ENCODE results near the gene AHSA1. TPM values are rescaled to one million over a fixed set of nuclear protein-coding genes. Genes with fewer than 3 reads are reported as not detected.

AHSA1 gene
- total and polyA plus RNA-seq, 2 donors (not counting 1 experiment from before 2014, with no cell fraction given) = 60.3 to 189 TPM

GRCh38 chr14:77458249-77458950, 507 bp downstream of the AHSA1 start:
- peaks cover 31% of the 10 kb centered on the region for H3K79me2 ChIP-seq (ENCODE audit: control insufficient read depth, insufficient read depth, low read length)
- H3K9ac ChIP-seq (ENCODE audit: insufficient read depth, low read length) = peak overlapping the region; percentile 85
- H3K9me3 ChIP-seq (ENCODE audit: control insufficient read depth, insufficient read depth, low read depth, low read length) = no peaks in the 10 kb centered on the region
- peak overlapping the region; percentile 72 to 99 (median 87) for H3K4me3 ChIP-seq (replicated peaks in 1 of 4; ENCODE audit: control extremely low read depth in 1 of 4, insufficient read depth in 1 of 4, low read depth in 3 of 4, low read length in 4 of 4)
- H4K20me1 ChIP-seq (ENCODE audit: control insufficient read depth, extremely low read depth, insufficient read depth, low read length) = peaks cover 2% of the 10 kb centered on the region
- H3K4me1 ChIP-seq (ENCODE audit: control insufficient read depth, extremely low read depth, insufficient read depth, low read length) = peaks cover 2% of the 10 kb centered on the region
- H3K36me3 ChIP-seq (ENCODE audit: control insufficient read depth, insufficient read depth, low read length) = peaks cover 14% of the 10 kb centered on the region
- H2AFZ ChIP-seq (ENCODE audit: low read length) = peak overlapping the region; percentile 98
- DNase-seq (ENCODE audit: low read depth in 2 of 2) = peak; percentile 16 to 36
- TF ChIP-seq EZH2 (IDR thresholded peaks at IDR 0.05; ENCODE audit: low read length, missing control alignments) = no peak
- TF ChIP-seq, protein P1, sequence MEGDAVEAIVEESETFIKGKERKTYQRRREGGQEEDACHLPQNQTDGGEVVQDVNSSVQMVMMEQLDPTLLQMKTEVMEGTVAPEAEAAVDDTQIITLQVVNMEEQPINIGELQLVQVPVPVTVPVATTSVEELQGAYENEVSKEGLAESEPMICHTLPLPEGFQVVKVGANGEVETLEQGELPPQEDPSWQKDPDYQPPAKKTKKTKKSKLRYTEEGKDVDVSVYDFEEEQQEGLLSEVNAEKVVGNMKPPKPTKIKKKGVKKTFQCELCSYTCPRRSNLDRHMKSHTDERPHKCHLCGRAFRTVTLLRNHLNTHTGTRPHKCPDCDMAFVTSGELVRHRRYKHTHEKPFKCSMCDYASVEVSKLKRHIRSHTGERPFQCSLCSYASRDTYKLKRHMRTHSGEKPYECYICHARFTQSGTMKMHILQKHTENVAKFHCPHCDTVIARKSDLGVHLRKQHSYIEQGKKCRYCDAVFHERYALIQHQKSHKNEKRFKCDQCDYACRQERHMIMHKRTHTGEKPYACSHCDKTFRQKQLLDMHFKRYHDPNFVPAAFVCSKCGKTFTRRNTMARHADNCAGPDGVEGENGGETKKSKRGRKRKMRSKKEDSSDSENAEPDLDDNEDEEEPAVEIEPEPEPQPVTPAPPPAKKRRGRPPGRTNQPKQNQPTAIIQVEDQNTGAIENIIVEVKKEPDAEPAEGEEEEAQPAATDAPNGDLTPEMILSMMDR (conservative IDR thresholded peaks at IDR 0.05 in 1 of 2, IDR thresholded peaks at IDR 0.05 in 1 of 2; ENCODE audit: low read depth in 1 of 2, low read length in 2 of 2) = no peak
- H3K27me3 ChIP-seq (ENCODE audit: control insufficient read depth, insufficient read depth, low read length) = no peaks in the 10 kb centered on the region
- peak overlapping the region; percentile 98 for H3K4me2 ChIP-seq (ENCODE audit: extremely low read depth, insufficient read depth, low read length)
- H3K27ac ChIP-seq (ENCODE audit: insufficient read depth, low read length) = peak overlapping the region; percentile 94

DNA sequence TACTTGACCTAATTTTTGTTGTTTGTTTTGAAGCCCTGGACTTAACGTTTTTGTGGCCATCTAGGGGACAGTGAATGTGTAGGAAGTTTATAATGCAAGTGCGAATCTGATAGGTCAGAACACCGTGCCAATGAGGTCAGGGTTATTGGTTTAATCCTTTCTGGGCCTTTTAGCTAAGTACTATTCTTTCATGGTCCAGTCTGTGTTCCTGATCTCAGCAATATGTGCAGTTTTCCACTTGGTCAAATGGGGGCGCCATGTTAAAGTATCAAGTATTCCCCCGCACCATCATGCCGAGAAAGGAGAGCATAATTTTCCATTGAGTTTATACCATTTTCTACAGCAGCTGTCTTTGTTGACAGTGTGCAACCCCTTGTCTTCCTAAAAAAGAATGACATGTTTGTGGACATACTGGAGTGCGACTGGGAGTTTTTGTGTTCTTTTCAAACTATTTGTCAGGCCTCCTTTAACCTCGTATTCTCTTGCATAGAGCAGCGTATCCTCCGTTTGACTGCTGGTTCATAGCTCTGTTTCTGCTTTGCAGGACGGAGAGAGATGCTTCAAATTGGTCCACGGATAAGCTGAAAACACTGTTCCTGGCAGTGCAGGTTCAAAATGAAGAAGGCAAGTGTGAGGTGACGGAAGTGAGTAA, 1.3 kb downstream of the AHSA1 start:
- H3K27me3 ChIP-seq (ENCODE audit: control insufficient read depth, insufficient read depth, low read length) = no peaks in the 10 kb centered on the region
- H3K4me1 ChIP-seq (ENCODE audit: control insufficient read depth, extremely low read depth, insufficient read depth, low read length) = peaks cover 2% of the 10 kb centered on the region
- DNase-seq (ENCODE audit: low read depth in 2 of 2) = peak; percentile 57 to 81
- no peak overlapping the region for H3K9ac ChIP-seq (ENCODE audit: insufficient read depth, low read length)
- H4K20me1 ChIP-seq (ENCODE audit: control insufficient read depth, extremely low read depth, insufficient read depth, low read length) = peaks cover 2% of the 10 kb centered on the region
- peak overlapping the region; percentile 98 for H3K4me2 ChIP-seq (ENCODE audit: extremely low read depth, insufficient read depth, low read length)
- peaks cover 20% of the 10 kb centered on the region for H3K36me3 ChIP-seq (ENCODE audit: control insufficient read depth, insufficient read depth, low read length)
- TF ChIP-seq EZH2 (IDR thresholded peaks at IDR 0.05; ENCODE audit: low read length, missing control alignments) = no peak
- TF ChIP-seq, protein P1 (conservative IDR thresholded peaks at IDR 0.05 in 1 of 2, IDR thresholded peaks at IDR 0.05 in 1 of 2; ENCODE audit: low read depth in 1 of 2, low read length in 2 of 2) = peak; percentile 80 to 82
- H2AFZ ChIP-seq (ENCODE audit: low read length) = no peak overlapping the region
- H3K79me2 ChIP-seq (ENCODE audit: control insufficient read depth, insufficient read depth, low read length) = peaks cover 31% of the 10 kb centered on the region
- H3K27ac ChIP-seq (ENCODE audit: insufficient read depth, low read length) = peak overlapping the region; percentile 38
- peak overlapping the region; percentile 72 to 99 (median 87) for H3K4me3 ChIP-seq (replicated peaks in 1 of 4; ENCODE audit: control extremely low read depth in 1 of 4, insufficient read depth in 1 of 4, low read depth in 3 of 4, low read length in 4 of 4)
- H3K9me3 ChIP-seq (ENCODE audit: control insufficient read depth, insufficient read depth, low read depth, low read length) = no peaks in the 10 kb centered on the region

- TF ChIP-seq EZH2 (IDR thresholded peaks at IDR 0.05; ENCODE audit: low read length, missing control alignments) = no peak
- TF ChIP-seq, protein P1 (conservative IDR thresholded peaks at IDR 0.05 in 1 of 2, IDR thresholded peaks at IDR 0.05 in 1 of 2; ENCODE audit: low read depth in 1 of 2, low read length in 2 of 2) = no peak
- Histone ChIP-seq H3K4me2 (ENCODE audit: extremely low read depth, insufficient read depth, low read length) (no peak overlapping the region), H3K4me3 (replicated peaks in 1 of 4; ENCODE audit: control extremely low read depth in 1 of 4, insufficient read depth in 1 of 4, low read depth in 3 of 4, low read length in 4 of 4) (no peak overlapping the region), H3K4me1 (ENCODE audit: control insufficient read depth, extremely low read depth, insufficient read depth, low read length) (no peaks in the 10 kb centered on the region), H3K27me3 (ENCODE audit: control insufficient read depth, insufficient read depth, low read length) (no peaks in the 10 kb centered on the region), H3K9ac (ENCODE audit: insufficient read depth, low read length) (no peak overlapping the region), H4K20me1 (ENCODE audit: control insufficient read depth, extremely low read depth, insufficient read depth, low read length) (no peaks in the 10 kb centered on the region), H3K36me3 (ENCODE audit: control insufficient read depth, insufficient read depth, low read length) (peaks cover 16% of the 10 kb centered on the region), H2AFZ (ENCODE audit: low read length) (no peak overlapping the region), H3K27ac (ENCODE audit: insufficient read depth, low read length) (no peak overlapping the region), H3K9me3 (ENCODE audit: control insufficient read depth, insufficient read depth, low read depth, low read length) (no peaks in the 10 kb centered on the region), H3K79me2 (ENCODE audit: control insufficient read depth, insufficient read depth, low read length) (no peaks in the 10 kb centered on the region)
- no peak for DNase-seq (ENCODE audit: low read depth in 2 of 2)
Measured at GRCh38 chr14:77467801-77468200, 9.9 kb downstream of the AHSA1 start.
